Gastrocnemius medialis (tissue), 4 donors: ENCODE measurements around the gene PCDHA2.

Experiments
- POLR2A ChIP-seq, 2 donors: fragments of 450-650 bp; IDR thresholded peaks; one replicate each; pipeline ENCODE4 v1.6.1; 2017; ENCODE audit warnings: antibody characterized with exemption in 2 of 2, mild to moderate bottlenecking in 2 of 2, moderate library complexity in 2 of 2
- TF ChIP-seq, protein P1 (sequence below), 5 experiments: fragments of 450-650 bp in 3 of 5; fragments of 200-600 bp in 2 of 5; sonication (generic) in 2 of 5; IDR thresholded peaks in 4 of 5; conservative IDR thresholded peaks in 1 of 5; 1 replicate in 4 of 5; 2 replicates in 1 of 5; pipeline ENCODE4 v1.5.1; 2016 to 2019; ENCODE audit warnings: antibody characterized with exemption in 5 of 5, mild to moderate bottlenecking in 3 of 5, moderate library complexity in 3 of 5

DNA sequence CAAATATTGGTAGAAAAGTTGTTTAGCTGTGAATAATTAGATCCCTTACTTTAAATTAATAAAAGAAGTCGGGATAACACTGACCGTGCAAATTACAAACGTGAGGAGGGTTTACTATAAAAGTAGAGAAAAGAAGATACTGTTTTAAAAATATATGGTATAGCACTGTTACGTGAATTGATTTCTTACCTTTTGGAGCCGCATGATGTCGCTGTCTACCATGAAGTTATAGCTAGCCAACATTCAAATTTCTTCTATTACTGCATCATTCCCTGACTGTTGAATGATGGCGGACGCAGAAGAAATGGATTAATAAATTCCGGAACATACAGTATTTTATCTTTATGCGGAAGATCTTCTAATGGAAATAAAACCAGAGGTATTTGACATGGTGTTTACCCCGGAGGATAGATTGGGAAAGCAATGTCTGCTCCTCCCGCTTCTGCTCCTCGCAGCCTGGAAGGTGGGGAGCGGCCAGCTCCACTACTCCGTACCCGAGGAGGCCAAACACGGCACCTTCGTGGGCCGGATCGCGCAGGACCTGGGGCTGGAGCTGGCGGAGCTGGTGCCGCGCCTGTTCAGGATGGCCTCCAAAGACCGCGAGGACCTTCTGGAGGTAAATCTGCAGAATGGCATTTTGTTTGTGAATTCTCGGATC, 33.2 kb downstream of the PCDHA2 start, which contains the start of gene PCDHA6:
- TF ChIP-seq, protein P1, sequence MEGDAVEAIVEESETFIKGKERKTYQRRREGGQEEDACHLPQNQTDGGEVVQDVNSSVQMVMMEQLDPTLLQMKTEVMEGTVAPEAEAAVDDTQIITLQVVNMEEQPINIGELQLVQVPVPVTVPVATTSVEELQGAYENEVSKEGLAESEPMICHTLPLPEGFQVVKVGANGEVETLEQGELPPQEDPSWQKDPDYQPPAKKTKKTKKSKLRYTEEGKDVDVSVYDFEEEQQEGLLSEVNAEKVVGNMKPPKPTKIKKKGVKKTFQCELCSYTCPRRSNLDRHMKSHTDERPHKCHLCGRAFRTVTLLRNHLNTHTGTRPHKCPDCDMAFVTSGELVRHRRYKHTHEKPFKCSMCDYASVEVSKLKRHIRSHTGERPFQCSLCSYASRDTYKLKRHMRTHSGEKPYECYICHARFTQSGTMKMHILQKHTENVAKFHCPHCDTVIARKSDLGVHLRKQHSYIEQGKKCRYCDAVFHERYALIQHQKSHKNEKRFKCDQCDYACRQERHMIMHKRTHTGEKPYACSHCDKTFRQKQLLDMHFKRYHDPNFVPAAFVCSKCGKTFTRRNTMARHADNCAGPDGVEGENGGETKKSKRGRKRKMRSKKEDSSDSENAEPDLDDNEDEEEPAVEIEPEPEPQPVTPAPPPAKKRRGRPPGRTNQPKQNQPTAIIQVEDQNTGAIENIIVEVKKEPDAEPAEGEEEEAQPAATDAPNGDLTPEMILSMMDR (IDR thresholded peaks at IDR 0.05 in 4 of 5, conservative IDR thresholded peaks at IDR 0.05 in 1 of 5), result no peak
- TF ChIP-seq POLR2A (IDR thresholded peaks at IDR 0.05), result no peak
